ENCODE results near the gene DALRD3.

Gene DALRD3

DNA sequence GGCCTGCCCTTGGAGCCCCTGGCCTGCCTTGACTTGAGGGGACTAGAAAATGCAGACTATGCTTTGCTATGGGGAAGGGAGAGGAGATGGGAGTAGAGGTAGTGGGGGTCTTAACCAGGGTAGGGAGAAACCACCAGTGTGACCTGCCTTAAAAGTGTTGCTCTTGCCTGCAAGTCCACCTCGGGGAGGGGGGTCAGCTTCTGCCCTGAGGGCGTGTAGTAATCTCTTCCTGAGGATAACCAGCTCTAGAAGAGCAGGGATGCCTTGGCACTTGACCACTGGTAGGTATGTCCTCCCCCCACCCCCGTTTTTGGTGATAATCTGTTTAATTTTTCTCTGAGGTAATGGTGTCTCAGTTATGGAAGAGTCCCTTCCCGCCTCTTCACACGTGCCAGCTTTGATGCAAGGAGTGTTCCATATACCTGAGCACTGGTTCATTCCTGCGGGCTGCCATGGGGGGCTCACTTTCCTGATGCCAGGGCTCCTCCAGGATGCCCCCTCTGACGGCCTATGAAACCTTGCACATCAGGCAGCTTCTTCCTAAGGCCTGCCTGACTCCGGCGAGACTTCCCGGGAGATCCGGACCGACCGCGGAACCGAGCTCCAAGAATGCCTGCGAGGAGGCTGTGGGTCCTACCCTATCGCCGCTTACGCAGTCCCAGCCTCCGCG is 29.1 kb downstream of the DALRD3 start:
- DNase-seq (ENCODE audit: insufficient read length) (no peak), FAIRE-seq (peak; percentile 46)
- TF ChIP-seq TAF1 (IDR thresholded peaks at IDR 0.05; ENCODE audit: borderline replicate concordance, low read depth, low read length) (no peak), POLR2A (IDR thresholded peaks at IDR 0.05; ENCODE audit: low read depth, low read length) (no peak)

DNA sequence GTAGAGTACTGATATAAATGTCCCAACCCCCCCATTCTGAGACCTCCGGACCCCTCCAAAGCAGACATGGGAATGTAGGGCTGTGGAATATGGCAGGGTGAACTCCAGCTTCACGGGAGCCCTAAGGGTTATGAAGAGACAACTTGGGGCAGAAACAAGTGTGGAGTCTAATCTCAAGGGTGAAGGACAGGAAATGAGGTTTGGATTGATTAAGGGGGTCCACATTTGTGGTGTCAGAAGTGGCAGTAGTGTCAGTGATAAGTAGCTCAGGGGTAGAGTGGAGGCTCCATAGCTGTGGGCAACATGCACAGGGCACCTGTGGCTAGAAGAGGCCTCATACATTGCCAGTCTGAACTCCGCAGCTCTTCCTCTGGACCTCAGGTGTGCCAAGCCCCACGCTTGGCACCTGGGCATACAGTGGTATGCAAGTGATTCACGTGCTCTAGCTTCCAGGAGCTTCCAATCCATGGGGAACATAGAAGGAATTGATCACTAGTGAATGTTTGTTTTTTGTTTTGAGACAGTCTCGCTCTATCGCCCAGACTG is 32.5 kb downstream of the DALRD3 start:
- FAIRE-seq (no peak), DNase-seq (ENCODE audit: insufficient read length) (no peak)
- TF ChIP-seq TAF1 (IDR thresholded peaks at IDR 0.05; ENCODE audit: borderline replicate concordance, low read depth, low read length) = no peak
- TF ChIP-seq POLR2A (IDR thresholded peaks at IDR 0.05; ENCODE audit: low read depth, low read length) = no peak
- TF ChIP-seq POLR2AphosphoS5 (IDR thresholded peaks at IDR 0.05; ENCODE audit: low read depth, low read length) = no peak

DNA sequence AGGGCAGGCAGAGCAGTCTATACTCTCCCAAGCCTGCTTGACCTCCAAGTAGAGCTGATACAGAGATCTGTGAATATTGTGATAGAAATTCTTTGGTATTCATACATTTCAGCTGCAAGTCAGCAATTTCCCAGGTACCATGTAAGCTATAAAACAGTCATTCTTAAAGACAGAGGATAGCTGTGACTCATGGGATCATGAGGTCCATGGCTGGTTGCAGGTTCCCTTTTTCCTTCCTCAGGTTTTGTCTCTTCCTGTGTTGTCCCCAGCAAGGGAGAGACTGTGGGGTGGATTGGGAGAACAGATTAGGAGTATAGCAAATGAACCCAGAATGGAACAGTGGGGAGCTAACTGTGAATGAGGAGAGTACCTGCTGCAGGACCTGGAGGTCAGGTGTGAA is 33.7 kb downstream of the DALRD3 start:
- DNase-seq (ENCODE audit: insufficient read length) = no peak
- FAIRE-seq = no peak
- TF ChIP-seq POLR2AphosphoS5 (IDR thresholded peaks at IDR 0.05; ENCODE audit: low read depth, low read length) (no peak), POLR2A (IDR thresholded peaks at IDR 0.05; ENCODE audit: low read depth, low read length) (no peak)

DNA sequence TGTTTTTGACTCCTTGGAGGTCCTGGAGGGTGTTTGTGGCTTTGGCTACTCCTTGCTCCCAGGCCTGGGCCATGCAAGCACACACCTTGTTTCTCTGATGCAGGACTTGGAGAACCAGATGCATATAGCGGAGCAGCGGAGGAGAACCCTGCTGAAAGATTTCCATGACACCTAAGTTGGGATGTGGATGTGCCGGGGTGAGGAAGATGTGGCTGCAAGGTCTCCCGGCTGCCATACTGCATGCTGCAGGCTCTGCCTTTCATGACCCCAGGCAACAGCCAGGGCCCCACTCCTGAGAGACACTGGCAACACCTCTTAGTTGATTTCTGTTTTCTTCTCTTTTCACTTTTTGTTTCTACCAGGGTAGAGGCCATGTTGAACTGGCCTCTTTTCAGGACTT is 35.3 kb downstream of the DALRD3 start:
- no peak for FAIRE-seq
- TF ChIP-seq TAF1 (IDR thresholded peaks at IDR 0.05; ENCODE audit: borderline replicate concordance, low read depth, low read length) = no peak
- TF ChIP-seq POLR2A (IDR thresholded peaks at IDR 0.05; ENCODE audit: low read depth, low read length) = no peak
- TF ChIP-seq POLR2AphosphoS5 (IDR thresholded peaks at IDR 0.05; ENCODE audit: low read depth, low read length) = no peak
- no peak for DNase-seq (ENCODE audit: insufficient read length)

DNA sequence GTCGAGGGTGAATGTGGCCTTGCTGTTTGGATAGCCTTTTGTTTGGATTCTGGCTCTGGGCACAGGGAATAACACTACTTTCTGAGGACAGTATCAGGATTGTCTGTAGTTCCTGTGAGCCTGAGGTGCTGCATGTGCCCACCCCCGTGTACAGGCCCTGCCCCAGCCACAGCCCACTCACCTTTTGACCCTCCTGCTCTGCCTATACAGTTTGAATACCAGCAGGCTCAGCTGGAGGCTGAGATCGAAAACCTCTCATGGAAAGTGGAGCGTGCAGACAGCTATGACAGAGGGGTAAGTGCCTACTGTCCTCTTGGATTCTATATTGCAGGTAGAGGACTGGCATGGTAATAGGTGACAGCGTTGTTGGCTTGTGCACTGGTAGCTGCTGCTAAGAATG is 35.7 kb downstream of the DALRD3 start:
- DNase-seq (ENCODE audit: insufficient read length) (no peak), FAIRE-seq (no peak)

DNA sequence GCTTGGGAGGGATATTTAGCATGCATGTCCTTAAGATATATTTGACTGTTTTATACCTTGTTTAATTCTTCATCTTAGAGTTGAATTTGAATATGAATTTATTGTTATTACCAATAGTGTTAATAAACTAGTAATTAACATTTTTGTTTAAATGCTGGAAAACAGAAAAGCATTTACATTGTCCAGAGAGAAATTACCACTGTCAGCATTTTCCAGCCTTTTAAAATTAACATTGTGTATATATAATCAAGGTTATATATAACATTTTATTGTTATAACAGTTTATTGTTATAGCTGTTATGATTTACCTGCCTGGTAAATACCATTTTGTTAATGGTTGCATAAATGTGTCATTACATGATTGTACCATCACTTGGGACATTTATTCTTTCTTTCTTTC is 36.4 kb downstream of the DALRD3 start:
- FAIRE-seq (no peak), DNase-seq (ENCODE audit: insufficient read length) (no peak)
- TF ChIP-seq POLR2AphosphoS5 (IDR thresholded peaks at IDR 0.05; ENCODE audit: low read depth, low read length) (no peak), TAF1 (IDR thresholded peaks at IDR 0.05; ENCODE audit: borderline replicate concordance, low read depth, low read length) (no peak), POLR2A (IDR thresholded peaks at IDR 0.05; ENCODE audit: low read depth, low read length) (no peak)

More for the DNA sequence above, 35.7 kb downstream of the DALRD3 start:
- no peak for TF ChIP-seq TAF1 (IDR thresholded peaks at IDR 0.05; ENCODE audit: borderline replicate concordance, low read depth, low read length)
- no peak for TF ChIP-seq POLR2AphosphoS5 (IDR thresholded peaks at IDR 0.05; ENCODE audit: low read depth, low read length)
- no peak for TF ChIP-seq POLR2A (IDR thresholded peaks at IDR 0.05; ENCODE audit: low read depth, low read length)

DNA sequence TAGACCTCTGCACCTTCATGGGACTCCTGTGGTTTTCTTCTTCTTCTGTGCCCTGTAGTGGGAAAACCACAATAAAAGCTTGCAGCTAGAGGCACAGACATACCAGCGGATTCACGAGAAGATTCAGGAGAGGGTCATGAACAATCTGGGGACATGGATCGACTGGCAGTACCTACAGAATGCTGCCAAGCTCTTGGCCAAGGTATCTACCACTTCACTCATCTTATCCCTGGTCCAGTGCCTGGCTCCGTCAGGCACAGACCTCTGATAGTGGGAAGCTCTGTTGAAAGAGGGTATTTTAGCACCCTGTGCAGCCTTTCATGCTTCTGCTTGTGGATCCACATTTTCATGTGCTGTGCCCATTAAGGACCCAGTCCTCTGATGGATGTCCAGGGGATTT is 38.1 kb downstream of the DALRD3 start:
- no peak for TF ChIP-seq POLR2A (IDR thresholded peaks at IDR 0.05; ENCODE audit: low read depth, low read length)
- no peak for TF ChIP-seq TAF1 (IDR thresholded peaks at IDR 0.05; ENCODE audit: borderline replicate concordance, low read depth, low read length)
- no peak for TF ChIP-seq POLR2AphosphoS5 (IDR thresholded peaks at IDR 0.05; ENCODE audit: low read depth, low read length)
- FAIRE-seq (no peak), DNase-seq (ENCODE audit: insufficient read length) (no peak)

DNA sequence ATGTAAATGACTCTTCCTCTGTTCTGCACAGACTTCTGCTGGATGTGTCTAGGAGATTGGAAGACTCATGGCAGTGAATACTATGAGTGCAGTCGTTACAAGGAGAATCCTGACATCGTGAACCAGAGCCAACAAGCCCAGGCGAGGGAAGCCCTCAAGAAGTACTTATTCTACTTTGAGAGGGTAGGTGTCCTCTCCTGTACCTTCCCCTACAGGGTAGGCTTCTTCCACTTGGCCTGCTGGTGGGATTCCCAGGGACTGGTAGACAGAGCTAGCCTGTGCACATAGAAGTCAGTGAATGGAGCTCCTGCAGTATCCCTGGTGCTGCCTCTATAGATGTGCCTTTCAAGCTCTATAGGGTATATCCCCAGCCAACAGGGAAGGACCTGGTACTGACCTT is 38.9 kb downstream of the DALRD3 start:
- DNase-seq (ENCODE audit: insufficient read length) (no peak), FAIRE-seq (no peak)
- TF ChIP-seq TAF1 (IDR thresholded peaks at IDR 0.05; ENCODE audit: borderline replicate concordance, low read depth, low read length) (no peak), POLR2A (IDR thresholded peaks at IDR 0.05; ENCODE audit: low read depth, low read length) (no peak), POLR2AphosphoS5 (IDR thresholded peaks at IDR 0.05; ENCODE audit: low read depth, low read length) (no peak)

DNA sequence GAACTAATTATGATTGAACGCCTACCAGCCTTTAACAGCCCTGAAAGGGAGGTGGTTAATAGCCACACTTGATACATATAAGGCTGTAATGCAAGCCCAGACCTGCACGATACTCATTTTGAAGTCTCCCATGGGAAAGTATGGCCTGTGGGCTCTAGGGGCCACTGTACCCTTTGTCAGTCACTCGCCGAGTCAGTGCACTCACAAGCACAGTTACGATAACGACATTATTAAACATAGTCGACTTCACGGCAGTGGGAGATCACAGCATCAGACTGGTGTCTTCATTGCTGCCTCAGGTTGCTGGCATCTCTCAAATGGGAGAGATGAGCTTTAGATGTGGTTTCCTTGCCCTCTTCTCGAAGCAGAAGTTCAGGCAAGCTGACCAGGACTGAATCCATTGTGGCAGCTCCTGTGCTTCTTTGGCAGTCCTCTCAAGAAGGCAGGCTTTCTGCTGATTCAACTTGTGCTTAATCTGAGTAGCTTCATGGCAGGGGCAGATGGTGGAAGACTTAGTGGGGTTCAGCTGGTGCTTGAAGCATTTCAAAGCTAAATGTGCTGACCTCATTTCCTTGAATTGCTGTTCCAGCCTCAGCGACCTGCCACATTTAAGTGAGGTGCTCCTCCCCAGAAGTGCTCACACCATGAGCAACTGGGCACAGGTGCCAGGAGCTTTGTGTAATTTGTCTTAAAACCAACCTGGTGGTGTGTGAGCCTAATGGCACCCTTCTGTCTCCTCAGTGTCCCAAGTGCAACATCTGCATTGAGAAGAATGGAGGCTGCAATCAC is 44.1 kb downstream of the DALRD3 start:
- TF ChIP-seq POLR2A (IDR thresholded peaks at IDR 0.05; ENCODE audit: low read depth, low read length) (no peak), TAF1 (IDR thresholded peaks at IDR 0.05; ENCODE audit: borderline replicate concordance, low read depth, low read length) (no peak), POLR2AphosphoS5 (IDR thresholded peaks at IDR 0.05; ENCODE audit: low read depth, low read length) (no peak)
- FAIRE-seq (no peak), DNase-seq (ENCODE audit: insufficient read length) (no peak)

DNA sequence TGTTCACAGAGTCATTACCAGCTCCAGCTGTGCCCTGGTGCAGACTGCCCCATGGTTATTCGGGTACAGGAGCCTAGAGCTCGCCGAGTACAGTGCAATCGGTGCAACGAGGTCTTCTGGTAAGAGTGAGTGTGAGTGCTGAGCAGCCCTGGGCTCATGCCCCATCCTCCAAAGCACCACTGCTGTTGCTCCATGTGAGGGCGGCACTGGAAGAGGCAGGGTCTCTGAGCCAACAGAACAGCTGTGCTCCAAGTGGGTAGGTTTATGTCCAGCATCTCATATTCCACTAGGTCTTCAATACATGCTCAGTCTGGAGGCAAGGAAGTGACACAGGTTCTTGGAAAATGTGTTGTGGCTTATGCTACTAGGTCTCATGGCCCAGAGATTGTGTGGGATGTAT is 47.8 kb downstream of the DALRD3 start:
- DNase-seq (ENCODE audit: insufficient read length) = no peak
- TF ChIP-seq POLR2A (IDR thresholded peaks at IDR 0.05; ENCODE audit: low read depth, low read length) (no peak), TAF1 (IDR thresholded peaks at IDR 0.05; ENCODE audit: borderline replicate concordance, low read depth, low read length) (no peak)
- FAIRE-seq = no peak

DNA sequence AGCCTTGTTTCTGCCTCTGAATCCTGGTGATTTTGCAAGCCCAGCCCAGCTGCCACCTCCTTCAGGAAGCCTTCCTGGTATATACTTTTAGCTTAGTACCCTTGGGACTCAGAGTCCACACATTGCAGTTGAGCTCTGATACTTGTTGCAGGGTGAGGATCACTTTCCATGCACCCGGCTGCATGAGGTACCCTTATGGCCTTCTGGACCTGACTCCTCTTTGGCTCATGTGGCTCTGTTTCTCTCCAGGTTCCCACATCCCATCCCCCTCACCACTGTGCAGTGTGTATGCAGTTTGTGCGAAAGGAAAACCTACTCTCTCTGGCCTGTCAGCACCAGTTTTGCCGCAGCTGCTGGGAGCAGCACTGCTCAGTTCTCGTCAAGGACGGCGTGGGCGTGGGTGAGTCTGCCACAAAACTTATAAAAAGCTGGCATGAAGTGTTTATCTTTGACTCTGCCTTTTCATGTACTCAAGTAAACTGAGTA is 51.5 kb downstream of the DALRD3 start:
- TF ChIP-seq TAF1 (IDR thresholded peaks at IDR 0.05; ENCODE audit: borderline replicate concordance, low read depth, low read length) (no peak), POLR2A (IDR thresholded peaks at IDR 0.05; ENCODE audit: low read depth, low read length) (no peak), POLR2AphosphoS5 (IDR thresholded peaks at IDR 0.05; ENCODE audit: low read depth, low read length) (no peak)
- FAIRE-seq = no peak
- no peak for DNase-seq (ENCODE audit: insufficient read length)

DNA sequence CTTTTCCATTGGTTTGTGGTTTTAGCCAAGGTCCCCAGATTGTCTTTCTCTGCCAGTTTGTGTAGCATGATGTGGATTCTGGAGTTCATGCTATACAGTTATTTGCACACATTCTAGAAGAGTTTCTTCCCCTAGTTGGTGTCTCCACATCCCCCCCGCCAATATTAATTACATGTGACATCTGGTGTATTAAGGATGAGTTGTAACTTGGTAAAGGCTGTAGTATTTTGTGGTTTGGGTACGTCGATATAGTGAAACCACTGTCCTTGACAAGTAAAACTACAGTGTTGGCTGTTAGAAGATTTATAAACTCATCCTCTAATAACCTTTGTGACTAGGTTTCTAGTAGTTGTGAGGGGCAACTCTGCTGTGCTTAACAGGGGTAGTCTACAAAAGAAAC is 52.0 kb downstream of the DALRD3 start:
- DNase-seq (ENCODE audit: insufficient read length) (no peak), FAIRE-seq (no peak)
- TF ChIP-seq TAF1 (IDR thresholded peaks at IDR 0.05; ENCODE audit: borderline replicate concordance, low read depth, low read length) (no peak), POLR2AphosphoS5 (IDR thresholded peaks at IDR 0.05; ENCODE audit: low read depth, low read length) (no peak), POLR2A (IDR thresholded peaks at IDR 0.05; ENCODE audit: low read depth, low read length) (no peak)
